Measurements from ENCODE around the gene SRPK2.
"Not testable (repeated sequence)": the region's sequence is repeated elsewhere in the genome, so short reads cannot be mapped to it uniquely, and the experiment has no call there.

The SRPK2 gene

DNA sequence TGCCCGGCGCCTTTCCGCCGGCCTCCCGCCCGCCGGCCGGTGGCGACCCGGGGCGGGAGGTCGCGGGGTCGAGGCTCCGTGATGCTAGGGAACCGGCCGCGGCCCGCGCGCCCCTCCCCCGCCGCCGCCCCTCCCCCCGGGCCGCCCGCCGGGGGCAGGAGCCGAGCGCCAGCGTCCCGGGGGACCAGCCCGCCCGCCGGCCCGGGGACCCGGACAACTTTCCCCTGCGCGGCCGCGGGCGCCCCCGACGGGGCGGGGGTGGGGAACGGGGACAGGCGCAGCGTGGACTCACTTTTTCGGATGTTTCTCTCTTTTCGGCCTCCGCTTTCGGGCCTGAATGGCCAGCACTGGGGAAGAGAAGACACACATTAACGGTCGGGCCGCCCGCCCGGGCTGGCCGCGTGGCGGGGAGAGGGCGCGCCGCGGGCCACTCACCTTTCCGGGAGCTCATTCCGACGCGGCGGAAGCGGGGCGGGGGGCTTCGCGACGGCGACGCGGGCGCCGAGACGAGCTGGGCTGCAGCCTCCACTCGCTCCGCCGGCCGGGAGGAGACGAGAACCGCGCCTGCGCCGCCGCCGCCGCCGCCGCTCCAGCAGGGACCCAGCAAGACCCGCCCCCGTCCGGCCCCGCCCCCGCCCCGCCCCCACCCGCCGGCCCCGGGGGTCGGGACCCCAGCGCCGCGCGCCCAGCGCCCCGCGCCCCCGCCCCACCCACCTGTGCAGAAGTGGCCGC, at the start of gene SRPK2:
SRPK2 (minus strand) TSS at position 566 of the 732 bp plus-strand sequence.
- Histone ChIP-seq H3K27ac (peak within 1 kb of the TSS in 20 of 21 experiments; percentile 19 to 86 (median 78)), H3K4me3 (peak within 1 kb of the TSS; percentile 70 to 96 (median 91))

DNA sequence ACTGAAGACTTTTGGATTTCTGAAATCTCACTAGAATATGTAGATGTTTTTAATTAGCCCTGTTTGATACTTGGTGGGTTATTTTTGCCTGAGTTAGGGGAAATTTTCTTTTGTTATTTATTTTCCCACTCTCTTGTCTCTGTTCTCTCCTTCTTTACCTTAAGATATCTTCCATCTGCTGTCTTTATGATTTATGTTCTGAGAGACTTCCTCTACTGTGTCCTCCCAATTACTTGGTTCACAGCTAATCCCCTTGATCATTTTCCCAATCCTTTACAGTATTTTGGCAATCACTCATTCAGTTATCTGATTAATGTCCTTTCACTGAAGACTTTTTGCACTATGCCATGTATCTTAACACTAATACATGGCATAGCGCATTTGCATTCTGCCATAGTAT, 49.5 kb upstream of the SRPK2 start:
- H3K4me3 ChIP-seq = no peak overlapping the region
- peak overlapping the region in 2 of 21 experiments; percentile 12 to 77 for H3K27ac ChIP-seq

DNA sequence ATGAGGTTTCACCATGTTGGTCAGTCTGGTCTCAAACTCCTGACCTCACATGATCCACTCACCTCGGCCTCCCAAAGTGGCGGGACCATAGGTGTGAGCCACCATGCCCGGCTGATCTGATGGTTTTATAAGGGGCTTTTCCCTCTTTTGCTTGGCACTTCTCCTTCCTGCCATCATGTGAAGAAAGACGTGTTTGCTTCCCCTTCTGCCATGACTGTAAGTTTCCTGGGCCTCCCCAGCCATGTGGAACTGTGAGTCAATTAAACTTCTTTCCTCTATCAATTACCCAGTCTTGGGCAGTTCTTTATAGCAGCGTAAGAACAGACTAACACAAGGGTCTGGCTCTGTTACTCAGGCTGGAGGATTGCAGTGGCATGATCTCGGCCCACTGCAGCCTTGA, 48.6 kb upstream of the SRPK2 start:
- not testable (repeated sequence) for H3K27ac ChIP-seq, H3K4me3 ChIP-seq

DNA sequence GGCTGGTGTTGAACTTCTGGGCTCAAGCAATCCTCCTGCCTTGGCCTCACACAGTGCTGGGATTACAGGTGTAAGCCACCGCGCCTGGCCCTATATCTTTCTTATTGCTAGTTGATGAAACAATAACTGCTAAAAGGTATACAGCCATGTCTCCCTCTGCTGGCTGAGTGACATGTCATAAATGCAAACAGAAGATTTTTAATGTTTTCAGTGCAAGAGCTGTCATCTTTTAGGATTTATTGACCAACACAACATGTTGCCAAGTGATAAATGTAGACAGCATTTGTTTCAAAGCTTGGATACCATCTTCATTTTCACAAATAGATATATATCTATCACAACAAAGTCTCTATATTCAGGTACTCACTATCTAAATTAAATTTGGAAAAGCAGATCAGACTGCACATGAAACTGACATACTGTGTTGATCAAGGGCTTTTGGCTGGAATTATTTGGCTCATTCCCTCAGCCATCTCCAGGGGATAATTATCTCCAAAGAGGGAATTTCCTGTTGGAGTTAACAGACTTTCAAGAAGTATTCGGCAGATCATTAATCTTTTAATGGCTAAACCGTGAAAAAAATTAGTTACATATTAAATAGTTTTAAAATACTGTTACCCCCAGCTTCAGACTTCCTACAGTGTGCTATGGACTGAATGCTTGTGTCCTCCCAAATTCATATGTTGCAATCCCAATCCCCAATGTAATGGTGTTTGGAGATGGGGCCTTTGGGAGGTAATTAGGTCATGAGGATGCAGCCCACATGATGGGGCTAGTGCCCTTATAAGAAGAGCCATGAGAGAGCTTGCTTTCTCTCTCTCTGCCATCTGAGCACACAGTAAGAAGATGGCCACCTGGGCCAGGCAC, 41.3 kb upstream of the SRPK2 start:
- Histone ChIP-seq H3K27ac (no peak overlapping the region), H3K4me3 (no peak overlapping the region)

DNA sequence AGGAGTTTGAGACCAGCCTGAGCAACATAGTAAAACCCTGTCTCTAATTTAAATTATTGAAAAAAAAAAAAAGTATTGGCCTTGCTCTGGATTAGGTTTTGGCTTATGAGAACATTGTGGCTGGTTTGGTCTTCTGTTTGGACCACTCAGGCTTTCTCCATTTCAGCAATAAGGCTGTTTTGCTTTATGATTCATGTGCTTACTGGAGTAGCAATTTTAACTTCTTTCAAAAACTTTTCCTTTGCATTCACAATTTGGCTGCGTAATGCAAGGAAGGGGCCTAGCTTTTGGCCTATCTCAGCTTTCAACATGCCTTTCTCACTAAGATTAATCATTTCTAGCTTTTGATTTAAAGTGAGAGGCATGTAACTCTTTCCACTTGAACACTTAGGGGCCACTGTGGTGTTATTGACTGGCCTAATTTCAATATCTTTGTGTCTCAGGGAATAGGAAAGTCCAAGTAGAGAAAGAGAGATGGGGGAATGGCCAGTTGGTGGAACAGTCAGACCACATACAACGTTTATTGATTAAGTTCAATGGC, 38.0 kb upstream of the SRPK2 start:
- no peak overlapping the region for H3K27ac ChIP-seq
- H3K4me3 ChIP-seq = no peak overlapping the region

DNA sequence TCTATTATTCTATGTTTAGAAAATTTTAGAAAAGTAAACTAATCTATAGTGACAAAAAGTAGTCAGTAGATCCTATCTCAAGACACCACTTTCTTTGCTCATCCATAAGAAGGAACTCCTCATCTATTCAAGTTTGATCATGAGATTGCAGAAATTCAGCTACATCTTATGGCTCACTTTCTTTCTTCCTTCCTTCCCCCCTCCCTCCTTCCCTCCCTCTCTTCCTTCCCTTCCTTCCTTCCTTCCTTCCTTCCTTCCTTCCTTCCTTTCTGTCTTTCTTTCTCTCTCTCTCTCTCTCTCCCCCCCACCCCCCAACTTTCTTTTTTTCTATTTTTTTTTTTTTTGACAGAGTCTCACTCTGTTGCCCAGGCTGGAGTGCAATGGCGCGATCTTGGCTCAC, 35.3 kb upstream of the SRPK2 start:
- no peak overlapping the region for H3K27ac ChIP-seq
- H3K4me3 ChIP-seq = no peak overlapping the region

DNA sequence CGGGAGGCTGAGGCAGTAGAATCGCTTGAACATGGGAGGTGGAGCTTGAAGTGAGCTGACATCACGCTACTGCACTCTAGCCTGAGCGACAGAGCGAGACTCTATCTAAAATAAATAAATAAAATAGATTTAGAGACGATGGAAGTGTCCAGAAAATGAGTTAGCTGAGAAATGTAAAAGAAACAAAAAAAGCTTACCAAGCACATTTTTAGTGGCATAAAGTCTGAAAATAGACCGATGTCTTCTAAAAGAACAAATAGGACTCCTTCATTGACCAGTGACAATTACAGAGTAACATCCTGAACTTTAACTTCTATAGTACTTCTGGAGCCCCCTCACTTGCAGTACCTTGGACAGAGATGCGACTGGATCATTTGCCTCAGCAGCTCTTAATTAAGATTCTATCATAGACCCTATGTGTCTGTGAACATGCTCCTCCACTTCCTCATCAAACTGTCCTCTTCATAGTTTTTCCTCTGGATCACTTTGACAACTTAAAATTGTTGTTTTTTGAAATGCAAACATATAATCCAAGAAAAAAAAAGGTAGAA, 25.2 kb upstream of the SRPK2 start:
- Histone ChIP-seq H3K27ac (no peak overlapping the region), H3K4me3 (no peak overlapping the region)

DNA sequence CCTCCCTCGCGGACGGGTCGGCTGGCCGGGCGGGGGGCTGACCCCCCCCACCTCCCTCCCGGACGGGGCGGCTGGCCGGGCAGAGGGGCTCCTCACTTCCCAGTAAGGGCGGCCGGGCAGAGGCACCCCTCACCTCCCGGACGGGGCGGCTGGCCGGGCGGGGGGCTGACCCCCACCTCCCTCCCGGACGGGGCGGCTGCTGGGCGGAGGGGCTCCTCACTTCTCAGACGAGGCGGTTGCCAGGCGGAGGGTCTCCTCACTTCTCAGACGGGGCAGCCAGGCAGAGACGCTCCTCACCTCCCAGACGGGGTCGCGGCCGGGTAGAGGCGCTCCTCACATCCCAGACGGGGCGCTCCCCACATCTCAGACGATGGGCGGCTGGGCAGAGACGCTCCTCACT, 22.1 kb upstream of the SRPK2 start:
- not testable (repeated sequence) for H3K4me3 ChIP-seq, H3K27ac ChIP-seq

DNA sequence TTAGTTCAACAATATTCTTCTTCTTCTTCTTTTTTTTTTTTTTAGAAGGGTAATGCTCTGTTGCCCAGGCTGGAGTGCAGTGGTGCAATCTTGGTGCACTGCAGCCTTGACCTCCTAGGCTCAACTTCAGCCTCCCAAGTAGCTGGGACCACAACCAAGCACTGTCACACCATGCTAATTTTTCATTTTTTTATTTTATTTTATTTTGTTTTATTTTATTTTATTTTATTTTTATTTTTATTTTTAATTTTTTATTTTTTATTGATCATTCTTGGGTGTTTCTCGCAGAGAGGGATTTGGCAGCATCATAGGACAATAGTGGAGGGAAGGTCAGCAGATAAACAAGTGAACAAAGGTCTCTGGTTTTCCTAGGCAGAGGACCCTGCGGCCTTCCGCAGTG, 21.1 kb upstream of the SRPK2 start:
- H3K4me3 ChIP-seq, H3K27ac ChIP-seq: not testable (repeated sequence)

DNA sequence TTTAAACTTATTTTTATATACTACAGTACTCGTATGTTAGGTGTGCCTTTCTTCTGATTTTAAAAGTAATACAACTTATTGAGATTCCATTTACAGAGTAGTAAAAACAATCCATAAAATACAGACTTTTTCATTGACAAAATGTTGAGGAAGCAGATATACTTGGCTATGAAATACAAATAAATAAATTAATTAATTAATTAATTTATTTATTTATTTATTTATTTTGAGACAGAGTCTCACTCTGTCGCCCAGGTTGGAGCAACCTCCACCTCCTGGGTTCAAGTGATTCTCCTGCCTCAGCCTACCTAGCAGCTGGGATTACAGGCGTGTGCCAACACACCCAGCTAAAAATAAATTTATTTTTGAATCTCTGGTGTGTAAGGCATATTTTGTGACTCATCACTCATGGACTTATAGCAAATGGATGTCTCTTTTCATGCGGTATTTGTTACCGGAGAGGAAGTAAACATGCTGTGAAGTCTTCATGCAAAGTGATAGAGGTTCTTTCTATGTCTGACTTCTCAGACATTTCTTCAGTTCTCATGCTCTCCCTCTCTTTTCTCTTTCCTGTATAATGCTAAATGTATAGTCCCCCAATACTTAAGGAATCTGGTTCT, 20.2 kb upstream of the SRPK2 start:
- H3K4me3 ChIP-seq = no peak overlapping the region
- no peak overlapping the region for H3K27ac ChIP-seq

DNA sequence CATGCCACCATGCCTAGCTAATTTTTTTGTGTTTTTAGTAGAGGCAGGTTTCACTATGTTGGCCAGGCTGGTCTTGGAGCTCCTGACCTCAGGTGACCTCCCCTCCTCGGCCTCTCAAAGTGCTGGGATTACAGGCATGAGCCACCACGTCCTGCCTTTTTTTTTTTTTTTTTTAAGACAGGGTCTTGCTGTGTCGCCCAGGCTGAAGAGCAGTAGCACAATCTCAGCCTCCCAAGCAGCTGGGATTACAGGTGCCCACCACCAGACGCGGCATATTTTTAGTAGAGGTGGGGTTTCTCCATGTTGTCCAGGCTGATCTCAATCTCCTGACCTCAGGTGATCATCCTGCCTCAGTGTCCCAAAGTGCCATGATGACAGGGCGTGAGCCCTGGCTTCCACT, 14.4 kb upstream of the SRPK2 start:
- Histone ChIP-seq H3K27ac (no peak overlapping the region), H3K4me3 (no peak overlapping the region)

DNA sequence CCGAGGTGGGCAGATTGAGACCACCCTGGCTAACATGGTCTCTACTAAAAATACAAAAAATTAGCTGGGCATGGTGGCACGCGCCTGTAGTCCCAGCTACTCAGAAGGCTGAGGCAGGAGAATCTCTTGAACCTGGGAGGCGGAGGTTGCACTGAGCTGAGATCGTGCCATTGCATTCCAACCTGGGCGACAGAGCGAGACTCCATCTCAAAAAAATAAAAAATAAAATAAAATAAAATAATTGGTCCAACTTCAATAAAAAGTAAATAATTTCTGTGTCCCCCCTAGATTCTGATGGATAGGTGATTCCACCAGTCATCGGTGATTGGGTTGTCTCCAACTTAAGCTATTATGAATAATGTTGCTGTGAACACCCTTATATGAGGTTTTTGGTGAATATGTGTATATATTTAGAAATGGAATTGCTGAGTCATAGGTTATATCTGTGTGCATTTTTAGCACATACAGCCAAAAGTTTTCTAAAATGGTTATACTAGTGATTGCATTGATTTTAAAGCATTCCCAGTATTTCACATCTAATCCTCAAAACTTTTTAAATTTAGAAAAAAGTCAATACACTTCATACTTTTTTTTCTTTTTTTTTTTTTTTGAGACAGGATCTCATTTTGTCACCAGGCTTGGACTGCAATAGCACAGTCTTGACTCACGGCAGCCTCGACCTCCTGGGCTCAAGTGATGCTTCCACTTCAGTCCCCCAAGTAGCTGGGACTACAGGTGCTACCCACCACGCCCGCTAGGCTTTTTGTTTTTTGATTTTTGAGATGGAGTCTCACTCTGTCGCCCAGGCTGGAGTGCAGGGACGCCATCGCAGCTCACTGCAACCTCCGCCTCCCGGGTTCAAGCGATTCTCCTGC, 13.7 kb upstream of the SRPK2 start:
- no peak overlapping the region for H3K4me3 ChIP-seq
- no peak overlapping the region for H3K27ac ChIP-seq

DNA sequence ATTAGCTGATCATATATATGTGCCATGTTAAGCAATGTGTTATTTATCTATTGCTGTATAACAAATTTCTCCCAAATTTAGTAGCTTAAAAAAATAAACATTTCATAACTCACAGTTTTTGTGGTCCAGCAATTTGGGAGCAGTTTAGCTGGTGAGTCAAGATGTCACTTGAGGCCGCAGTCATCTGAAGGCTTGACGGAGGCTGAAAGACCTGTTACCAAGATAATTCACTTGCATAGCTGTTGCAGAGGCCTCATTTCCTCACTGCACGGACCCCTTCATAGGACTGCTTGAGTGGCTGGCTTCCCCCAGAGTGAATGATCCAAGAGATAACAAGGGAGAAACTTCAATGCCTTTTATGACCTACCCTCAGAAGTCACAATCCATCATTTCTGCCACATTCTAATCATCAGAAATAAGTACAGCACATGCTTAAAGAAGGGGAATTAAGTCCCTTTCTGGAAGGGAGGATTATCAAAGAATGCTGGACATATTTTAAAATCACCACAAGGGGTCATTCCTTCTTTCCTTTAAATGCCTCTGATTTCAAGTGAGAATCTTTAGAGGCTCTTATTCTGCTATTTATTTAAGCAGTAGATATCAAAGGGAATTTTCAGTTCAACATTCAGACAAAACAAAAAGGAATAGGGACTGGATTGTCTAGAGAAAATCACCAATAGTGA, 10.5 kb upstream of the SRPK2 start:
- Histone ChIP-seq H3K27ac (no peak overlapping the region), H3K4me3 (no peak overlapping the region)

DNA sequence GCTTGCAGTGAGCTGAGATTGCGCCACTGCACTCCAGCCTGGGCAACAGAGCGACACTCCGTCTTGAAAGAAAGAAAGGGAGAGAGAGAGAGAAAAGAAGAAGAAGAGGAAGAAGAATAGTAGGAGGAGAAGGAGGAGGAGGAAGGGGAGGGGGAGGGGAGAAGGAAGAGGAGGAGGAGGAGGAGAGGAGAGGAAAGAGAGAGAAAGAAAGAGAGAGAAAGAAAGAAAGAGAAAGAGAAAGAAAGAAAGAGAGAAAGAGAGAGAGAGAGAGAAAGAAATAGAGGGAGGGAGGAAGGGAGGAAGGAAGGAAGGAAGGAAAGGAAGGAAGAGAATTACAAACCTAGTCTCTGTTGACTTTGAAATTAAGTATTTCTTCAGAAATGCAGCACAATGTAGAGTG, 7.8 kb upstream of the SRPK2 start:
- Histone ChIP-seq H3K4me3 (no peak overlapping the region), H3K27ac (no peak overlapping the region)

DNA sequence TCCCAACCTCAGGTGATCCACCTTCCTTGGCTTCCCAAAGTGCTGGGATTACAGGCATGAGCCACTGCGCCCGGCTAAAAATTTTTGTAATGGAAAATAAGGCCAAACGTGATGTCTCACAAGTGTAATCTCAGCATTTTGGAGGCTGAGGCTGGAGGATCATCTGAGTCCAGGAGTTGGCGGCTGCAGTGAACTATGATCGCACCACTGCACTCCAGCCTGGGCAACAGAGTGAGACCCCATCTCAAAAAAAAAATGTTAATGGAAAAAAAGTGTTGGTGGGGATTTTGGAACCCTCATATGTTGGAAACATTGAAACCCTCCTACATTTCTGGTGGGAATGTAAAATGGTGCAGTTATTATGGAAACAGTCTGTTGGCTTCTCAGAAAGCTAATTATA, 2.7 kb upstream of the SRPK2 start:
- Histone ChIP-seq H3K4me3 (no peak overlapping the region), H3K27ac (no peak overlapping the region)

DNA sequence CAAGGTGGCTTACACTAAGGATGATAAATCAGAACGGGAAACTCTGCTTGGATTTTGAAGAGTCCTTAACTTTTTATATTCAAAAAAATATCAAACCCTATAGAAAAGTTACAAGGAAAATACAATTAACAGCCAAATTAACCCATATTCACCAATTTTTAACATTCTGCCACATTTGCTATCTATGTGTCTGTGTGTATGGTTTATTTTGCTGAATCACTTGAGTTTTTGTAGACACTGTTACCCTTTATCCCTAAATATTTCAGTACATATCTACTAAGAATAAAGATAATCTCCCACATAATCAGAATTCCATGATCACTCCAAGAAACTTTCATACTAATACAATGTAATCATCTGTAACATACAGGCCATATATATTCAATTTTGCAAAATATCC, 1.2 kb upstream of the SRPK2 start:
- Histone ChIP-seq H3K4me3 (no peak overlapping the region), H3K27ac (no peak overlapping the region)

DNA sequence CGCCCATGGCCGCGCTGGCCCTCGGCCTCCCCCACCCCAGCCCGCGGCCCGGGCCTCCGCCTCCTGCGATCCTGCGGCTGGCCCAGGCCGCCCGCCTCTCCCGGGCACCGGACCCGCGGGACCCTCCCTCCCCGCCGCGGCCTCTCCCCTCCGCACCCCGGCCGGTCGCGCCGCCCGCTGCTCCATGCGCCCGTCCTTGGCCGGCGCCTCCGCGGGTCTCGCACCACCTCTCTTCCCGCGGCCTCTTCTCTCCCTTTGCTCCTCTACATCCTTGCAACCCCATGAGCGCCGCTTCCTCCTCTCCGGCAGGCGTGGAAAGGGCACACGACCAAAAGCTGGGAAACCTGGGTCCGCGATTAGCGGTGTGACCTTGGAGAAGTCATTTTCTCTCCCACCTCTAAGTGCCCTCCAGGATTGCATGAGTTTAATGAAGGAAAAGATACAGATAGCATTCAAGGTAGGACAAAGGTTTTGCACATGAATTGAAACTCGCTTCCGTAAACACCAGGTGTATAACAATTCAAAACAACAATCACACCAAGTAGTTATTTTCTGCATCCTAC, 448 bp upstream of the SRPK2 start:
- Histone ChIP-seq H3K27ac (peak overlapping the region in 8 of 21 experiments; percentile 34 to 75 (median 53)), H3K4me3 (peak overlapping the region; percentile 70 to 96 (median 91))

Measured in skin epidermis (tissue), 12 donors.